Measurements from ENCODE around the gene PSRC1. TPM values are rescaled to one million over a fixed set of nuclear protein-coding genes. Genes with fewer than 3 reads are reported as not detected.

The PSRC1 gene
- total RNA-seq, 1 experiment from 2014 or later, result 60.3 TPM

DNA sequence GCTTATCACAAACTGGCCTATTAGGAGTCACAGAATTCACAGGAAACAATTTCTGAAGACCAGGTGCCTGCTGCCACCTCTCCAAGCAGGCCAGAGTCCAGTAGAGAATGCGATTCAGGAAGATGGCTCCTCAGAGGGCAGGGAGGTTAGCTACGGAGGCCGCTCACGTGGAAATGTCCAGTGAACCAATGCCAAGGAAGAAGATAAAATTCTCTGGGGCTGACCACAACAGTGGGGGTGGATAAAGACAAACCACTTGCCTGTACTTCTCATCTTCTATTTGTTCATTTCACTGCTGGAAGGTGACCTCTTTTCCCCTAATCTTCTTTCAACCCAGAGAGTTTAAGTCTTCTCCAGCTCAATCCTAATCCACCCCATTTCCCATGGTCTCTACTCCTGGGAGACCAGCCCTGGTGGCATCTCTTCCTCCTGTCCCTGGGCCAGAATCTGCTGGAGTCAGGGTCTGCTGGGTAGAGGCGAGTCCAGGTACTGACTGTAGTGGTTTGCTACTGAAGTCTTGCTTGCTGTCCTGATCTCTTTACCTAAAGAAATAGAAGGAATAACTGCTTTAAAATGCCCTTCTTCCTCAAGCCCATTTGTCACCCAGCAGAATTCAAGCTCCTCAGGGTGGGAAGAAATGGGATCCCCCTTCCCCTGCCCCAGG is 3.2 kb downstream of the PSRC1 start:
- H3K79me2 ChIP-seq (ENCODE audit: insufficient read depth, low read length), result peaks cover 2% of the 10 kb centered on the region; the same call in 1 of the 2 replicates
- peaks cover 18 to 35% (median 30%) of the 10 kb centered on the region in 3 experiments for H3K36me3 Mint-ChIP-seq (ENCODE audit: insufficient read depth in 1 of 3, low read depth in 3 of 3)
- no peak overlapping the region for H3T11ph ChIP-seq (ENCODE audit: low read length)
- no CpG with 5 or more reads among the region's 5 CpGs for WGBS (ENCODE audit: extremely low coverage, insufficient read length, low lambda C conversion rate)
- H3K23me2 ChIP-seq (ENCODE audit: insufficient read length, low read depth, low read length, poor library complexity, severe bottlenecking), result peaks cover 13% of the 10 kb centered on the region
- no peaks in the 10 kb centered on the region for H3K27me3 Mint-ChIP-seq (ENCODE audit: low read depth)
- no peak overlapping the region for H3K23ac ChIP-seq (ENCODE audit: insufficient read length, low read depth, low read length)
- no peak overlapping the region for H2BK5ac ChIP-seq (ENCODE audit: insufficient read length, low read length)
- no peaks in the 10 kb centered on the region for H4K20me1 ChIP-seq (ENCODE audit: control insufficient read depth, insufficient read depth, insufficient read length)
- peaks cover 40 to 49% of the 10 kb centered on the region in 2 experiments for H3K4me1 Mint-ChIP-seq
- no peak overlapping the region for H3K14ac ChIP-seq (ENCODE audit: insufficient read depth, low read length)
- H3K4me1 ChIP-seq (ENCODE audit: insufficient read depth, low read length), result peaks cover 3% of the 10 kb centered on the region; the same call in 1 of the 2 replicates
- no peak overlapping the region for H3K9ac ChIP-seq (ENCODE audit: extremely low read depth, insufficient read length, low read length)
- no peak overlapping the region for H2AFZ ChIP-seq (ENCODE audit: low read length)
- peak overlapping the region in 2 of 3 experiments; percentile 39 to 77; a peak in 3 of 7 replicates for H3K27ac Mint-ChIP-seq
- H3K9me3 ChIP-seq (ENCODE audit: control insufficient read depth, low read depth, low read length), result no peaks in the 10 kb centered on the region
- H2BK120ac ChIP-seq (ENCODE audit: low read depth, low read length, poor library complexity, severe bottlenecking), result no peak overlapping the region
- H3K79me1 ChIP-seq (ENCODE audit: insufficient read depth, low read depth, low read length, poor library complexity, severe bottlenecking), result peaks cover 5% of the 10 kb centered on the region
- H3K18ac ChIP-seq (ENCODE audit: insufficient read length, low read depth, low read length), result no peak overlapping the region
- no peak overlapping the region; a peak in 1 of 5 replicates for H3K4me3 Mint-ChIP-seq
- H3K27ac ChIP-seq (ENCODE audit: insufficient read length, low read depth, low read length), result no peak overlapping the region
- H3K56ac ChIP-seq (ENCODE audit: insufficient read length, low read depth, low read length), result no peak overlapping the region
- no peak for DNase-seq
- H2BK20ac ChIP-seq (ENCODE audit: low read depth, low read length, poor library complexity, severe bottlenecking), result no peak overlapping the region
- H3K4ac ChIP-seq (ENCODE audit: low read depth, low read length), result no peak overlapping the region
- no peaks in the 10 kb centered on the region for H3K27me3 ChIP-seq (ENCODE audit: insufficient read depth, low read length)
- no peak overlapping the region for H4K91ac ChIP-seq (ENCODE audit: insufficient read length, low read depth, low read length)
- no peak overlapping the region for H3K4me2 ChIP-seq (ENCODE audit: insufficient read depth, insufficient read length, low read length)
- H2BK12ac ChIP-seq (ENCODE audit: insufficient read length, low read depth, low read length), result no peak overlapping the region
- no peak overlapping the region for H2AK5ac ChIP-seq (ENCODE audit: insufficient read length, low read length)
- H3K9me3 Mint-ChIP-seq, result no peaks in the 10 kb centered on the region; a peak in 1 of 5 replicates
- no peak overlapping the region for H2BK15ac ChIP-seq (ENCODE audit: low read depth, low read length)
- TF ChIP-seq, protein P1, sequence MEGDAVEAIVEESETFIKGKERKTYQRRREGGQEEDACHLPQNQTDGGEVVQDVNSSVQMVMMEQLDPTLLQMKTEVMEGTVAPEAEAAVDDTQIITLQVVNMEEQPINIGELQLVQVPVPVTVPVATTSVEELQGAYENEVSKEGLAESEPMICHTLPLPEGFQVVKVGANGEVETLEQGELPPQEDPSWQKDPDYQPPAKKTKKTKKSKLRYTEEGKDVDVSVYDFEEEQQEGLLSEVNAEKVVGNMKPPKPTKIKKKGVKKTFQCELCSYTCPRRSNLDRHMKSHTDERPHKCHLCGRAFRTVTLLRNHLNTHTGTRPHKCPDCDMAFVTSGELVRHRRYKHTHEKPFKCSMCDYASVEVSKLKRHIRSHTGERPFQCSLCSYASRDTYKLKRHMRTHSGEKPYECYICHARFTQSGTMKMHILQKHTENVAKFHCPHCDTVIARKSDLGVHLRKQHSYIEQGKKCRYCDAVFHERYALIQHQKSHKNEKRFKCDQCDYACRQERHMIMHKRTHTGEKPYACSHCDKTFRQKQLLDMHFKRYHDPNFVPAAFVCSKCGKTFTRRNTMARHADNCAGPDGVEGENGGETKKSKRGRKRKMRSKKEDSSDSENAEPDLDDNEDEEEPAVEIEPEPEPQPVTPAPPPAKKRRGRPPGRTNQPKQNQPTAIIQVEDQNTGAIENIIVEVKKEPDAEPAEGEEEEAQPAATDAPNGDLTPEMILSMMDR (conservative IDR thresholded peaks at IDR 0.05), result no peak
- no peak overlapping the region for H4K5ac ChIP-seq (ENCODE audit: insufficient read length, low read depth, low read length)
- H4K8ac ChIP-seq (replicated peaks; ENCODE audit: insufficient read length, low read depth, low read length), result no peak overlapping the region

Measured in H9 (cell line).